ENCODE data around the gene OGFOD1.
"Not testable (repeated sequence)": the region's sequence is repeated elsewhere in the genome, so short reads cannot be mapped to it uniquely, and the experiment has no call there.

Gene OGFOD1

GRCh38 chr16:56475201-56475600, 23.8 kb downstream of the OGFOD1 start:
- Histone ChIP-seq H3K27ac (no peak overlapping the region), H3K27me3 (no peaks in the 10 kb centered on the region), H3K9ac (no peak overlapping the region), H4K20me1 (no peaks in the 10 kb centered on the region), H3K36me3 (peaks cover 97% of the 10 kb centered on the region), H3K4me3 (no peak overlapping the region), H3K4me1 (no peaks in the 10 kb centered on the region), H3K4me2 (no peak overlapping the region), H3K9me3 (no peaks in the 10 kb centered on the region)
- TF ChIP-seq Cebpa-rat (IDR thresholded peaks at IDR 0.05) = no peak

GRCh38 chr16:56477096-56477878, 25.9 kb downstream of the OGFOD1 start:
- TF ChIP-seq Cebpa-rat (IDR thresholded peaks at IDR 0.05) = no peak
- H3K4me2 ChIP-seq = no peak overlapping the region

GRCh38 chr16:56478281-56479049, 27.1 kb downstream of the OGFOD1 start:
- Histone ChIP-seq H3K9ac (no peak overlapping the region), H3K4me1 (no peaks in the 10 kb centered on the region), H4K20me1 (no peaks in the 10 kb centered on the region), H3K4me3 (no peak overlapping the region), H3K36me3 (peaks cover 75% of the 10 kb centered on the region), H3K27ac (no peak overlapping the region), H3K9me3 (no peaks in the 10 kb centered on the region), H3K4me2 (no peak overlapping the region), H3K27me3 (no peaks in the 10 kb centered on the region)
- TF ChIP-seq Cebpa-rat (IDR thresholded peaks at IDR 0.05) = no peak

More at GRCh38 chr16:56477096-56477878, 25.9 kb downstream of the OGFOD1 start:
- Histone ChIP-seq H3K4me1 (no peaks in the 10 kb centered on the region), H3K9ac (no peak overlapping the region), H3K9me3 (no peaks in the 10 kb centered on the region), H4K20me1 (no peaks in the 10 kb centered on the region), H3K36me3 (peaks cover 87% of the 10 kb centered on the region), H3K4me3 (no peak overlapping the region), H3K27me3 (no peaks in the 10 kb centered on the region), H3K27ac (no peak overlapping the region)

GRCh38 chr16:56479469-56479868, 28.1 kb downstream of the OGFOD1 start:
- Histone ChIP-seq H3K27ac (no peak overlapping the region), H3K9me3 (no peaks in the 10 kb centered on the region), H3K36me3 (peaks cover 74% of the 10 kb centered on the region), H3K4me3 (no peak overlapping the region), H4K20me1 (no peaks in the 10 kb centered on the region), H3K9ac (no peak overlapping the region), H3K4me2 (no peak overlapping the region), H3K4me1 (no peaks in the 10 kb centered on the region), H3K27me3 (no peaks in the 10 kb centered on the region)
- TF ChIP-seq Cebpa-rat (IDR thresholded peaks at IDR 0.05) = no peak

- no peak overlapping the region for H3K9ac ChIP-seq
- no peaks in the 10 kb centered on the region for H3K9me3 ChIP-seq
- no peak overlapping the region for H3K4me3 ChIP-seq
- H3K4me1 ChIP-seq = no peaks in the 10 kb centered on the region
- no peak overlapping the region for H3K4me2 ChIP-seq
- no peak for TF ChIP-seq Cebpa-rat (IDR thresholded peaks at IDR 0.05)
- no peaks in the 10 kb centered on the region for H3K27me3 ChIP-seq
- H3K36me3 ChIP-seq = peaks cover 66% of the 10 kb centered on the region
- no peaks in the 10 kb centered on the region for H4K20me1 ChIP-seq
- no peak overlapping the region for H3K27ac ChIP-seq
Observed at GRCh38 chr16:56480776-56481467, 29.6 kb downstream of the OGFOD1 start.

- Histone ChIP-seq H3K27me3 (no peaks in the 10 kb centered on the region), H3K4me1 (no peaks in the 10 kb centered on the region), H3K9ac (no peak overlapping the region), H3K36me3 (peaks cover 59% of the 10 kb centered on the region), H3K9me3 (no peaks in the 10 kb centered on the region), H3K27ac (no peak overlapping the region), H3K4me2 (no peak overlapping the region), H4K20me1 (no peaks in the 10 kb centered on the region), H3K4me3 (no peak overlapping the region)
- TF ChIP-seq Cebpa-rat (IDR thresholded peaks at IDR 0.05) = no peak
Observed at GRCh38 chr16:56481468-56482122, 30.2 kb downstream of the OGFOD1 start.

GRCh38 chr16:56482683-56483236, 31.4 kb downstream of the OGFOD1 start:
- Histone ChIP-seq H3K4me3 (no peak overlapping the region), H4K20me1 (no peaks in the 10 kb centered on the region), H3K4me1 (peaks cover 2% of the 10 kb centered on the region), H3K27ac (no peak overlapping the region), H3K4me2 (no peak overlapping the region), H3K9ac (no peak overlapping the region), H3K36me3 (peaks cover 47% of the 10 kb centered on the region), H3K9me3 (no peaks in the 10 kb centered on the region), H3K27me3 (no peaks in the 10 kb centered on the region)
- no peak for TF ChIP-seq Cebpa-rat (IDR thresholded peaks at IDR 0.05)

GRCh38 chr16:56483394-56483793, 32.0 kb downstream of the OGFOD1 start:
- Histone ChIP-seq H3K36me3 (peaks cover 41% of the 10 kb centered on the region), H4K20me1 (no peaks in the 10 kb centered on the region), H3K4me1 (peaks cover 9% of the 10 kb centered on the region), H3K4me2 (no peak overlapping the region), H3K27ac (no peak overlapping the region), H3K9ac (no peak overlapping the region), H3K27me3 (no peaks in the 10 kb centered on the region), H3K9me3 (no peaks in the 10 kb centered on the region), H3K4me3 (no peak overlapping the region)
- TF ChIP-seq Cebpa-rat (IDR thresholded peaks at IDR 0.05) = no peak

- Histone ChIP-seq H3K27ac (no peak overlapping the region), H3K4me2 (peak overlapping the region; percentile 31), H3K4me1 (peaks cover 12% of the 10 kb centered on the region)
Observed at GRCh38 chr16:56488035-56488434, 36.7 kb downstream of the OGFOD1 start.

GRCh38 chr16:56488868-56489267, 37.5 kb downstream of the OGFOD1 start:
- not testable (repeated sequence) for H4K20me1 ChIP-seq, H3K27ac ChIP-seq, H3K9me3 ChIP-seq, H3K4me3 ChIP-seq, H3K27me3 ChIP-seq, H3K4me2 ChIP-seq, H3K9ac ChIP-seq
- H3K4me1 ChIP-seq = peaks cover 12% of the 10 kb centered on the region
- peaks cover 13% of the 10 kb centered on the region for H3K36me3 ChIP-seq

More at GRCh38 chr16:56488035-56488434, 36.7 kb downstream of the OGFOD1 start:
- Histone ChIP-seq H3K36me3 (peaks cover 17% of the 10 kb centered on the region), H3K9ac (no peak overlapping the region), H4K20me1 (no peaks in the 10 kb centered on the region), H3K9me3 (no peaks in the 10 kb centered on the region), H3K4me3 (no peak overlapping the region), H3K27me3 (no peaks in the 10 kb centered on the region)
- no peak for TF ChIP-seq Cebpa-rat (IDR thresholded peaks at IDR 0.05)
